ENCODE data around the gene TRPC4AP.

TRPC4AP gene

DNA sequence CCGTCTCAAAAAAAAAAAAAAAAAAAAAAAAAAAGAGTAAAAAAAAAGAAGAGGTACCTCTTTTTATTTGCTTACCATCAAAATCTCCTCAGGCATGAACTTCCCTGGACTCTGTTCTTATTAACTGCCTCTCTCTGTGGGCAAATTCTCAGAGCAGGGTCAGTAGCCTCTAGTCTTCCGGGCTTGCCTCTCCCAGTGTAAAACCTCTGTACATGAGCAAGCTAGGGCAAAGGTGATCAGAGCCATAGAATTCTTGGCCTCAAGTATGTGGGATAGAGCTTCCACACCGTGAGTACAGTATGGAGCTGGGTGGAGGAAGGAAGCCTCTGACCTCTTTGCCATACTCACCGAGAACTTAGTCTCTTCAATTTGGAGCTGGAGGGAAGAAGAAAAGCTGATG lies 58.5 kb downstream of the TRPC4AP start:
- TF ChIP-seq CREB5 (CRISPR knock-in tag; IDR thresholded peaks at IDR 0.05; ENCODE audit: low read depth): no peak
- no peak for ATAC-seq

DNA sequence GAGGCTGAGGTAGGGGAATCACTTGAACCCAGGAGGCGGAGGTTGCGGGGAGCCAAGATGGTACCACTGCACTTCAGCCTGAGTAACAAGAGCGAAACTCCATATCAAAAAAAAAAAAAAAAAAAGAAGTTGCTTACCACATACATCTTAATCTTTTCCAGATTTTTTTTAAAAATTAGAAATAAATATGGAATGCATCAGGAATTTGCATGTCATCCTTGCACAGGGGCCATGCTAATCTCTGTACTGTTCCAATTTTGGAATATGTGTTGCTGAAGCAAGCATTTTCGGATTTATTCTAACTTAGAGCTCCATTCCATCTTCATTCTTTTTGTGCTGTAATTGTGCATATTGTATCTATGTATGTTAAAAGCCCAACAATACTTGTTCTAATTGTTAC lies 62.5 kb downstream of the TRPC4AP start:
- no peak for ATAC-seq
- TF ChIP-seq ZFP3 (CRISPR knock-in tag; IDR thresholded peaks at IDR 0.05): no peak
- no peak for TF ChIP-seq ZNF8 (CRISPR knock-in tag; IDR thresholded peaks at IDR 0.05)
- no peak for TF ChIP-seq BACH2 (CRISPR knock-in tag; IDR thresholded peaks at IDR 0.05; ENCODE audit: borderline replicate concordance)
- no peak for TF ChIP-seq ISL1 (CRISPR knock-in tag; IDR thresholded peaks at IDR 0.05)
- no peak for TF ChIP-seq PPARA (CRISPR knock-in tag; IDR thresholded peaks at IDR 0.05; ENCODE audit: borderline replicate concordance)
- TF ChIP-seq ZNF70 (CRISPR knock-in tag; IDR thresholded peaks at IDR 0.05): no peak
- TF ChIP-seq, protein P1, sequence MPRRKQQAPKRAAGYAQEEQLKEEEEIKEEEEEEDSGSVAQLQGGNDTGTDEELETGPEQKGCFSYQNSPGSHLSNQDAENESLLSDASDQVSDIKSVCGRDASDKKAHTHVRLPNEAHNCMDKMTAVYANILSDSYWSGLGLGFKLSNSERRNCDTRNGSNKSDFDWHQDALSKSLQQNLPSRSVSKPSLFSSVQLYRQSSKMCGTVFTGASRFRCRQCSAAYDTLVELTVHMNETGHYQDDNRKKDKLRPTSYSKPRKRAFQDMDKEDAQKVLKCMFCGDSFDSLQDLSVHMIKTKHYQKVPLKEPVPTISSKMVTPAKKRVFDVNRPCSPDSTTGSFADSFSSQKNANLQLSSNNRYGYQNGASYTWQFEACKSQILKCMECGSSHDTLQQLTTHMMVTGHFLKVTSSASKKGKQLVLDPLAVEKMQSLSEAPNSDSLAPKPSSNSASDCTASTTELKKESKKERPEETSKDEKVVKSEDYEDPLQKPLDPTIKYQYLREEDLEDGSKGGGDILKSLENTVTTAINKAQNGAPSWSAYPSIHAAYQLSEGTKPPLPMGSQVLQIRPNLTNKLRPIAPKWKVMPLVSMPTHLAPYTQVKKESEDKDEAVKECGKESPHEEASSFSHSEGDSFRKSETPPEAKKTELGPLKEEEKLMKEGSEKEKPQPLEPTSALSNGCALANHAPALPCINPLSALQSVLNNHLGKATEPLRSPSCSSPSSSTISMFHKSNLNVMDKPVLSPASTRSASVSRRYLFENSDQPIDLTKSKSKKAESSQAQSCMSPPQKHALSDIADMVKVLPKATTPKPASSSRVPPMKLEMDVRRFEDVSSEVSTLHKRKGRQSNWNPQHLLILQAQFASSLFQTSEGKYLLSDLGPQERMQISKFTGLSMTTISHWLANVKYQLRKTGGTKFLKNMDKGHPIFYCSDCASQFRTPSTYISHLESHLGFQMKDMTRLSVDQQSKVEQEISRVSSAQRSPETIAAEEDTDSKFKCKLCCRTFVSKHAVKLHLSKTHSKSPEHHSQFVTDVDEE (CRISPR knock-in tag; IDR thresholded peaks at IDR 0.05): no peak
- TF ChIP-seq ZC3H10 (CRISPR knock-in tag; IDR thresholded peaks at IDR 0.05): no peak

DNA sequence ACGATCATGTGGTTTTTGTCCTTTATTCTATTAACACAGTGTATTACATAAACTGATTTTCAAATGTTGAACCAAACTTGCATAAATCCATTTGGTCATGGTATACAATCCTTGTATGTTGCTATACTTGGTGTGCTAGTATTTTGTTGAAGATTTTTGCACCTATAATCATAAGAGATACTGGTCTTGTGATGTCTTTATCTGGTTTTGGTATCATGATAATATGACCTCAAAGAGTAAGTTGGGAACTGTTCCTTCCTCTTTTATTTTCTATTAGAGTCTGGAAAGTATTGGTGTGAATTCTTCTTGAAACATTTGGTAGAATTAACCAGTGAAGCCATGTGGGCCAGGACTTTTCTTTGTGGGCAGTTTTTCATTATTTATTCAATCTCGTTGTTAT lies 65.3 kb downstream of the TRPC4AP start:
- TF ChIP-seq RARB (CRISPR knock-in tag; IDR thresholded peaks at IDR 0.05): no peak
- no peak for TF ChIP-seq CSRNP3 (CRISPR knock-in tag; IDR thresholded peaks at IDR 0.05)
- no peak for TF ChIP-seq PPARA (CRISPR knock-in tag; IDR thresholded peaks at IDR 0.05; ENCODE audit: borderline replicate concordance)
- no peak for TF ChIP-seq ISL1 (CRISPR knock-in tag; IDR thresholded peaks at IDR 0.05)
- no peak for TF ChIP-seq ZNF565 (CRISPR knock-in tag; conservative IDR thresholded peaks at IDR 0.05; ENCODE audit: low read depth)
- no peak for TF ChIP-seq CREB5 (CRISPR knock-in tag; IDR thresholded peaks at IDR 0.05; ENCODE audit: low read depth)
- no peak for TF ChIP-seq ZFP3 (CRISPR knock-in tag; IDR thresholded peaks at IDR 0.05)
- no peak for TF ChIP-seq BACH2 (CRISPR knock-in tag; IDR thresholded peaks at IDR 0.05; ENCODE audit: borderline replicate concordance)
- no peak for TF ChIP-seq TOX (CRISPR knock-in tag; IDR thresholded peaks at IDR 0.05; ENCODE audit: borderline replicate concordance)
- no peak for TF ChIP-seq ZNF8 (CRISPR knock-in tag; IDR thresholded peaks at IDR 0.05)
- TF ChIP-seq SNAI2 (CRISPR knock-in tag; IDR thresholded peaks at IDR 0.05): no peak
- TF ChIP-seq, protein P2, sequence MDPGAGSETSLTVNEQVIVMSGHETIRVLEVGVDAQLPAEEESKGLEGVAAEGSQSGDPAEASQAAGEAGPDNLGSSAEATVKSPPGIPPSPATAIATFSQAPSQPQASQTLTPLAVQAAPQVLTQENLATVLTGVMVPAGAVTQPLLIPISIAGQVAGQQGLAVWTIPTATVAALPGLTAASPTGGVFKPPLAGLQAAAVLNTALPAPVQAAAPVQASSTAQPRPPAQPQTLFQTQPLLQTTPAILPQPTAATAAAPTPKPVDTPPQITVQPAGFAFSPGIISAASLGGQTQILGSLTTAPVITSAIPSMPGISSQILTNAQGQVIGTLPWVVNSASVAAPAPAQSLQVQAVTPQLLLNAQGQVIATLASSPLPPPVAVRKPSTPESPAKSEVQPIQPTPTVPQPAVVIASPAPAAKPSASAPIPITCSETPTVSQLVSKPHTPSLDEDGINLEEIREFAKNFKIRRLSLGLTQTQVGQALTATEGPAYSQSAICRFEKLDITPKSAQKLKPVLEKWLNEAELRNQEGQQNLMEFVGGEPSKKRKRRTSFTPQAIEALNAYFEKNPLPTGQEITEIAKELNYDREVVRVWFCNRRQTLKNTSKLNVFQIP (CRISPR knock-in tag; IDR thresholded peaks at IDR 0.05; ENCODE audit: borderline replicate concordance, low read depth): no peak
- TF ChIP-seq PATZ1 (CRISPR knock-in tag; IDR thresholded peaks at IDR 0.05; ENCODE audit: borderline replicate concordance): no peak
- TF ChIP-seq ESRRG (CRISPR knock-in tag; IDR thresholded peaks at IDR 0.05): no peak
- ATAC-seq: no peak

- ATAC-seq: no peak
- no peak for TF ChIP-seq ZC3H10 (CRISPR knock-in tag; IDR thresholded peaks at IDR 0.05)
- TF ChIP-seq ZFP3 (CRISPR knock-in tag; IDR thresholded peaks at IDR 0.05): no peak
- no peak for TF ChIP-seq TCF4 (CRISPR knock-in tag; IDR thresholded peaks at IDR 0.05; ENCODE audit: borderline replicate concordance)
- no peak for TF ChIP-seq PATZ1 (CRISPR knock-in tag; IDR thresholded peaks at IDR 0.05; ENCODE audit: borderline replicate concordance)
- no peak for TF ChIP-seq CSDC2 (CRISPR knock-in tag; IDR thresholded peaks at IDR 0.05)
- TF ChIP-seq ZFP30 (CRISPR knock-in tag; IDR thresholded peaks at IDR 0.05): no peak
These were observed 67.5 kb downstream of the TRPC4AP start for GRCh38 chr20:35025116-35025515.
